Mononuclear cell (primary cell): ENCODE measurements around the gene OTUD1. TPM values are rescaled to one million over a fixed set of nuclear protein-coding genes. Genes with fewer than 3 reads are reported as not detected.
"Not testable (repeated sequence)": the region's sequence is repeated elsewhere in the genome, so short reads cannot be mapped to it uniquely, and the experiment has no call there.

Source experiments
- H3K27me3 ChIP-seq: 2 replicates; pipeline ENCODE4 v1.6.0; 2011; ENCODE audit warnings: low read length, control low read depth; ENCODE audit not compliant: insufficient read depth
- H3K4me1 ChIP-seq: 2 replicates; pipeline ENCODE4 v1.5.1; 2011; ENCODE audit warnings: mild to moderate bottlenecking, low read length, control low read depth; ENCODE audit not compliant: insufficient read depth
- H3K4me3 ChIP-seq: 2 replicates; pipeline ENCODE4 v1.5.1; 2011; ENCODE audit warnings: mild to moderate bottlenecking, low read length, moderate library complexity
- H3K9me3 ChIP-seq: 2 replicates; pipeline ENCODE4 v1.5.1; 2011; ENCODE audit warnings: low read depth, mild to moderate bottlenecking, control low read depth, low read length
- total RNA-seq: library from RNA; depleted of rRNA; stranded (reverse); fragments of >200 nt; gene quantifications from one replicate; pipeline ENCODE4 v1.2.3, GENCODE V29; 2012

OTUD1 gene, protein sequence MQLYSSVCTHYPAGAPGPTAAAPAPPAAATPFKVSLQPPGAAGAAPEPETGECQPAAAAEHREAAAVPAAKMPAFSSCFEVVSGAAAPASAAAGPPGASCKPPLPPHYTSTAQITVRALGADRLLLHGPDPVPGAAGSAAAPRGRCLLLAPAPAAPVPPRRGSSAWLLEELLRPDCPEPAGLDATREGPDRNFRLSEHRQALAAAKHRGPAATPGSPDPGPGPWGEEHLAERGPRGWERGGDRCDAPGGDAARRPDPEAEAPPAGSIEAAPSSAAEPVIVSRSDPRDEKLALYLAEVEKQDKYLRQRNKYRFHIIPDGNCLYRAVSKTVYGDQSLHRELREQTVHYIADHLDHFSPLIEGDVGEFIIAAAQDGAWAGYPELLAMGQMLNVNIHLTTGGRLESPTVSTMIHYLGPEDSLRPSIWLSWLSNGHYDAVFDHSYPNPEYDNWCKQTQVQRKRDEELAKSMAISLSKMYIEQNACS
- 130 TPM for total RNA-seq

DNA sequence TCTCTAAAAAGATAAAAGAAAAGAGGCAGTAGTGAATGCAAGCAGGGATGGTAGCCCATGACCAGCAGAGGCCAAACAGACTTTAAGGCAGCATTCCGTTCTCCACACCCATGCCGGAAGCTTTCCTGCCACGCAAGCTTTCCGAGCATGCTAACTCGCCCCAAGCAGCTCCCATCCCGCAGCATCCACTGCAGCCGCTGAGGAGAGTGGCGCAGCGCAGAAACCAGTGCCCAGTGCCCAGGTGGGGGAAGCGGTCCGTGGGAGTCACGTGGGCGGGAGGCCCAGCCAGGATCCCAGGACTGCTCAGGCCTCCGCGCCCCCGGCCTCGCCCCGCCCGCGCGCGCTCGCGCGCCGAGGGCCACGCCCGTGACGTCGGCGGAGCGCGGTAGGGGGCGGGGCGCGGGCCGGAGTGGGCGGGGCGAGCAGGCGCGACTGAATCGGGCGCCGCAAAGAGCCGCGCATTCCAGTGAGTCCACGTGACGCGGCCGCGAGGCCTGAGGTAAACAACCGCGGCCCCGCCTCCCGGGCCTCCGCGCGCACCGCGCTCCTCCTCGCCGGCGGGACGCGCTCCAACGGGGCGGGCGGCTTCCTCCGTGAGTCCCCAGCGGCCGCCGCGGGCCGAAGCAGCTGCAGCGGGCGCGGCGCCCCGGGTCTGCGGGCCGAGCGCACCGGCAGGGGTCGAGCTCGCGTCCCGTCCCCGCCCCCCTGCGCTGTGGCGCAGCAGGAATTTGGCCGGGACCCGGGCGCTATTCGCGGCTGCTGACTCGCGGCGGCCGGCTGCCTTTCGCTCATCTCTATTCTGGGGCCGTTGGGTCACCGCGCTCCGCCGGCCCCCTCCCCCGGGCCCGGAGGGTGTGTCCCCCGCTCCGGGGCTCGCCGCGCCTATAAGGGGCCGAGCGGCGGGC, at the start of gene OTUD1:
Gene OTUD1, plus strand, starts transcription at position 529 of the 905 bp plus-strand sequence. CDS start 383 bp downstream, outside the sequence.
- peak within 1 kb of the TSS; percentile 75 for H3K4me3 ChIP-seq
- H3K4me1 ChIP-seq, result peaks cover 56% of the 10 kb centered on the region
- H3K9me3 ChIP-seq, result no peaks in the 10 kb centered on the region
- H3K27me3 ChIP-seq, result no peaks in the 10 kb centered on the region

DNA sequence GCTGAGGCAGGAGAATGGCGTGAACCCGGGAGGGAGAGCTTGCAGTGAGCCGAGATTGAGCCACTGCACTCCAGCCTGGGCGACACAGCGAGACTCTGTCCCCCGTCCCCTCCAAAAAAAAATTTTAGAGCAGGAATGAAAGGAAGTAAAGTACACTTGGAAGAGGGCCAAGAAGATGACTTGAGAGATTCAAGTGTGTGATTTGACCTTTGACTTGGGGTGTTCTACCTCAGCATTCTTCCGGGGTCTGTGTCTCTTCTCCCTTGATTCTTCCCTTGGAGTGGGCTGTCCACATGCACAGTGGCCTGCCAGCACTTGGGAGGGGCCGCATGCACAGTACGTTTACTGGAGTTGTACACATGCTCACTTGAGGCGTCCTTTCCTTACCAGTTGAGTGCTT, 48.5 kb upstream of the OTUD1 start:
- H3K27me3 ChIP-seq, H3K4me3 ChIP-seq, H3K4me1 ChIP-seq, H3K9me3 ChIP-seq: not testable (repeated sequence)

- Histone ChIP-seq H3K4me1 (peaks cover 5% of the 10 kb centered on the region), H3K9me3 (no peaks in the 10 kb centered on the region), H3K27me3 (no peaks in the 10 kb centered on the region), H3K4me3 (no peak overlapping the region)
Observed at GRCh38 chr10:23390809-23391208, 48.1 kb upstream of the OTUD1 start.

DNA sequence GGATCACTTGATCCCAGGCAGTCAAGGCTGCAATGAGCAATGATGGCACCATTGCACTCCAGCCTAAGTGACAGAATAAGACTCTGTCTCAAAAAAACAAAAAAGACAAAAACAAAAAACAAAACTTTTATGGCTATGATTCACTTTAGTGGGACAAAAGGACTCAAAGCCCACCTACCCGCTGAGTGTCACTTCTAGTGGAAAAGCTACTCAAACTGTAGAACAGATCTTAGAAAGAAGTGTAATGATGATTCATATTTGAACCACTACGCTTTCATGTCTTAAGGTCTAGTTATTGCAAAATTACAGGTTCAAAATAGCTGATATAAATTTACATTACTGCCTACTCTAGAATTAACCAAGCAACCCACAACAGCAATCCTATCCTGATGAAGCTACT, 47.1 kb upstream of the OTUD1 start:
- Histone ChIP-seq H3K4me1 (peaks cover 5% of the 10 kb centered on the region), H3K9me3 (no peaks in the 10 kb centered on the region), H3K27me3 (no peaks in the 10 kb centered on the region), H3K4me3 (no peak overlapping the region)

DNA sequence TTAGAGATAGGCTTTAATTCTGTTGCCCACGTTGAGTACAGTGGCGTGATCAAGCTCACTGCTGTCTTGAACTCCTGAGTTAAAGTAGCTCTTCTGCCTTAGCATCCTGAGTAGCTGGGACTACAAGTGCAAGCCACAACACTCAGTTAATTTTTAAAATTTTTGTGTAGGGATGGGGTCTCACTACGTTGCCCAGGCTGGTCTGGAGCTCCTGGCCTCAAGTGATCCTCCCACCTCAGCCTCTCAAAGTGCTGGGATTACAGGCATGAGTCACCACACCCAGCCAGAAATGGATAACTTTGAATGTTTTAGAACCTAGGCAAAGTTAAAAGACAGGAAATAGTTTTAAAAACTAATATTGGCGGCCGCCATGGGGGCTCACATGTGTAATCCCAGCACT, 43.9 kb upstream of the OTUD1 start:
- Histone ChIP-seq H3K27me3 (no peaks in the 10 kb centered on the region), H3K4me3 (no peak overlapping the region), H3K4me1 (peaks cover 5% of the 10 kb centered on the region), H3K9me3 (no peaks in the 10 kb centered on the region)

- no peak overlapping the region for H3K4me3 ChIP-seq
- H3K27me3 ChIP-seq, result peaks cover 3% of the 10 kb centered on the region
- no peaks in the 10 kb centered on the region for H3K9me3 ChIP-seq
- peaks cover 5% of the 10 kb centered on the region for H3K4me1 ChIP-seq
Observed at GRCh38 chr10:23396695-23397094, 42.2 kb upstream of the OTUD1 start.

- peaks cover 3% of the 10 kb centered on the region for H3K27me3 ChIP-seq
- H3K4me3 ChIP-seq, result no peak overlapping the region
- H3K4me1 ChIP-seq, result peaks cover under 1% of the 10 kb centered on the region
- H3K9me3 ChIP-seq, result no peaks in the 10 kb centered on the region
Observed at GRCh38 chr10:23399701-23400144, 39.2 kb upstream of the OTUD1 start.

GRCh38 chr10:23402856-23403255, 36.0 kb upstream of the OTUD1 start:
- H3K4me1 ChIP-seq, result no peaks in the 10 kb centered on the region
- H3K9me3 ChIP-seq, result no peaks in the 10 kb centered on the region
- H3K27me3 ChIP-seq, result peaks cover 3% of the 10 kb centered on the region
- no peak overlapping the region for H3K4me3 ChIP-seq

DNA sequence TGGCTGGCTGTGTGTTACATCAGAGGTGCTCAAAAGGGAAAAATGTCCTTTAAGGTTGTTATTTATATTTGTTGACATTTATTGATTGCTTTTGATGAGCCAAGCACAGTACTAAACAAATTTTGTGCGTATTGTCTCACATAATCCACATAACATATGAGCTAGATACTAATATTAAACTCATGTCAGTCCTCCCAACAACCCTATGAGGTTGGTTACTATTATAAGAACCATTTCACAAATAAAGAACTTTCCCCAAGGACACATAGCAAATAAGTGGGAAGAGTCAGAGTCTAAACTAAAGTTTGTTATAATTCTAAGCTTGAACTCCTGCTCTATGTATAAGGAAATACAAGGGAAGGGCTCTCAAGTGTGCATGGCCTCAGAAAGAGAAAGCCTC, 35.6 kb upstream of the OTUD1 start:
- Histone ChIP-seq H3K9me3 (no peaks in the 10 kb centered on the region), H3K4me3 (no peak overlapping the region), H3K4me1 (no peaks in the 10 kb centered on the region), H3K27me3 (peaks cover 3% of the 10 kb centered on the region)

DNA sequence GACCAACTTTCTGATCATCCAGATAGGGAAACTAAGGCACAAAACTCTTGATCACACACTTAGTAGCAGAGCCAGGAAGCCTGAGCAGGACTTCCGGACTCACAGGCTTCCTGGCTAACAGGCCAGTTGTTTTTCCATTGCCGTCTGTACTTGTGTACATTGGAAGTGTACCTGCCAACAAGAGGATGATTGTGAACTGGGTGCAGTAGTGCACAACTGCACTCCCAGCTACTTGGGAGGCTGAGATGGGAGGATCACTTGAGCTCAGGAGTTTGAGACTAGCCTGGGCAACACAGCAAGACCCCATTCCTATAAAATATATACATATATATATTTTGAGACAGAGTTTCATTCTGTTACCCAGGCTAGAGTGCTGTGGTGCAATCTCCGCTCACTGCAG, 35.2 kb upstream of the OTUD1 start:
- H3K27me3 ChIP-seq, result peaks cover 5% of the 10 kb centered on the region
- no peaks in the 10 kb centered on the region for H3K4me1 ChIP-seq
- H3K9me3 ChIP-seq, result no peaks in the 10 kb centered on the region
- H3K4me3 ChIP-seq, result no peak overlapping the region

DNA sequence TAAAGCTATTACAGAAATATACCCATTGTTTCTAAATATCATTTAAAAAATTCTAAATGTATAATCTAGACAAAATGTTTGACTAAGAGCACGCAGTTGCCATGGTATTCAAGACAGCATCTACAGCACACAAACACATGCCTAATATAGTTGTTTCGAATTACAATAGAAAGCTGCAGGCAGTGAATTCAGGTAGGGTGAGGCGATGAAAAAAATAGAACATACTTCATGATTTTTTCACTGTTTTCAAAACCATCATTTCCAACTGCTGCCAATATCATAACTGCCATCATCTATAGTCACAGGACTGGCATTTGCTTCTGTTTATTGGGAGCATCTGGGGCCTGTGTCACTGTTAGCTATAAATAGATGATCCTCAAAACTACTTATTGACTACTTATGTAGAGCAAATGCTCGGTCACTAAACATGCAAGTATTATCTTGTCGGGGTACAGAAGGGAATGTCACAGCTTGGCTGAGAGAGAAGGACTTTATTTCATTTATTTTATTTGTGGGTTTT, 34.4 kb upstream of the OTUD1 start:
- no peak overlapping the region for H3K4me3 ChIP-seq
- peaks cover 8% of the 10 kb centered on the region for H3K27me3 ChIP-seq
- no peaks in the 10 kb centered on the region for H3K4me1 ChIP-seq
- H3K9me3 ChIP-seq, result no peaks in the 10 kb centered on the region

DNA sequence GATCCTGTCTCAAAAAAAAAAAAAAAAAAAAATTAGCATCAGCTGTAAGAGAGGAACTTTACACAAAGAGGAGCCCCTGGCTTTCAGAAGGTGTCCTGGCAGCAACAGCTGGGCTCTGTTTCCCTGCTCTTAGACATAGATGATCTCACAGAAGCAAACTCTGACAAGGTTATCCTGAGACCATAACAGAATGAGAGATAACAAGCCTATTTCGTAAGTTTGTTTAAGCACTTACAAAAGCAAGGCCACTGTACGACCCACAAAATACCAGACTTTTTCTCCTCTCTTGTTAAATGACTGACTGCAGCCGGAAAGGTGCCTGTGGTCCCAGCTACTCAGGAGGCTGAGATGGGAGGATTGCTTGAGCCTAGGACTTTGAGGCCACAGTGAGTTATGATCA, 33.3 kb upstream of the OTUD1 start:
- Histone ChIP-seq H3K4me3 (no peak overlapping the region), H3K9me3 (no peaks in the 10 kb centered on the region), H3K4me1 (no peaks in the 10 kb centered on the region), H3K27me3 (peaks cover 8% of the 10 kb centered on the region)

DNA sequence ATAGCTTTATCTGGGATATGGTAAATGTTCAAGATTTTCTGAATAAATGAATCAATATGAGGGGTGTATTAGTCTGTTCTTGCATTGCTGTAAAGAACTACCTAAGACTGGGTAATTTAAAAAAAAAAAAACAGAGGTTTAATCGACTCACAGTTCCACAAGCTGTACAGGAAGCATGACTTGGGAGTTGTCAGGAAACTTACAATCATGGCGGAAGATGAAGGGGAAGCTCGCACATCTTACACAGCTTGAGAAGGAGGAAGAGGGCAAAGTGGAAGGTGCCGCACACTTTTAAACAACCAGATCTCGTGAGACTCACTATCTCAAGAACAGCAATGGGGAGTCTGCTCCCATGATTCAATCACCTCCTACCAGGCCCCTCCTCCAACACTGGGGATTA, 32.5 kb upstream of the OTUD1 start:
- Histone ChIP-seq H3K9me3 (no peaks in the 10 kb centered on the region), H3K27me3 (peaks cover 5% of the 10 kb centered on the region), H3K4me3 (no peak overlapping the region), H3K4me1 (no peaks in the 10 kb centered on the region)

GRCh38 chr10:23408330-23408976, 30.4 kb upstream of the OTUD1 start:
- Histone ChIP-seq H3K27me3 (peaks cover 5% of the 10 kb centered on the region), H3K4me1 (peaks cover 17% of the 10 kb centered on the region), H3K9me3 (no peaks in the 10 kb centered on the region), H3K4me3 (no peak overlapping the region)

- no peak overlapping the region for H3K4me3 ChIP-seq
- H3K4me1 ChIP-seq, result peaks cover 26% of the 10 kb centered on the region
- H3K9me3 ChIP-seq, result no peaks in the 10 kb centered on the region
- H3K27me3 ChIP-seq, result peaks cover 5% of the 10 kb centered on the region
Observed at GRCh38 chr10:23412223-23412622, 26.7 kb upstream of the OTUD1 start.
